ENCODE measurements around the gene DTWD2.

The DTWD2 gene

GRCh38 chr5:118931564-118931963 lies 56.8 kb downstream of the DTWD2 start:
- H3K27me3 ChIP-seq (ENCODE audit: low read length), result no peaks in the 10 kb centered on the region

GRCh38 chr5:118924006-118924389 lies 64.3 kb downstream of the DTWD2 start:
- H4K20me1 ChIP-seq (ENCODE audit: low read depth, low read length), result no peaks in the 10 kb centered on the region; the same call in 1 of the 2 replicates
- no peak overlapping the region for H3K4me2 ChIP-seq (ENCODE audit: low read depth, low read length, poor library complexity, severe bottlenecking)
- H3K9me2 ChIP-seq (replicated peaks; ENCODE audit: insufficient read depth, low read length), result no peaks in the 10 kb centered on the region
- H2AFZ ChIP-seq (ENCODE audit: low read depth, low read length, severe bottlenecking), result no peak overlapping the region
- H3K4me3 ChIP-seq (ENCODE audit: insufficient read depth, low read length, poor library complexity, severe bottlenecking), result no peak overlapping the region
- H3K9ac ChIP-seq (ENCODE audit: low read length), result no peak overlapping the region
- no peaks in the 10 kb centered on the region for H3F3A ChIP-seq (ENCODE audit: insufficient read depth)
- H3K36me3 ChIP-seq (ENCODE audit: low read length), result no peaks in the 10 kb centered on the region
- no peaks in the 10 kb centered on the region for H3K79me2 ChIP-seq (ENCODE audit: insufficient read depth, low read length)
- TF ChIP-seq, protein P1, sequence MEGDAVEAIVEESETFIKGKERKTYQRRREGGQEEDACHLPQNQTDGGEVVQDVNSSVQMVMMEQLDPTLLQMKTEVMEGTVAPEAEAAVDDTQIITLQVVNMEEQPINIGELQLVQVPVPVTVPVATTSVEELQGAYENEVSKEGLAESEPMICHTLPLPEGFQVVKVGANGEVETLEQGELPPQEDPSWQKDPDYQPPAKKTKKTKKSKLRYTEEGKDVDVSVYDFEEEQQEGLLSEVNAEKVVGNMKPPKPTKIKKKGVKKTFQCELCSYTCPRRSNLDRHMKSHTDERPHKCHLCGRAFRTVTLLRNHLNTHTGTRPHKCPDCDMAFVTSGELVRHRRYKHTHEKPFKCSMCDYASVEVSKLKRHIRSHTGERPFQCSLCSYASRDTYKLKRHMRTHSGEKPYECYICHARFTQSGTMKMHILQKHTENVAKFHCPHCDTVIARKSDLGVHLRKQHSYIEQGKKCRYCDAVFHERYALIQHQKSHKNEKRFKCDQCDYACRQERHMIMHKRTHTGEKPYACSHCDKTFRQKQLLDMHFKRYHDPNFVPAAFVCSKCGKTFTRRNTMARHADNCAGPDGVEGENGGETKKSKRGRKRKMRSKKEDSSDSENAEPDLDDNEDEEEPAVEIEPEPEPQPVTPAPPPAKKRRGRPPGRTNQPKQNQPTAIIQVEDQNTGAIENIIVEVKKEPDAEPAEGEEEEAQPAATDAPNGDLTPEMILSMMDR (IDR thresholded peaks at IDR 0.05; ENCODE audit: insufficient read depth, low read length, poor library complexity, severe bottlenecking), result no peak
- no peak for TF ChIP-seq EZH2phosphoT487 (conservative IDR thresholded peaks at IDR 0.05; ENCODE audit: low read length)
- H3K27ac ChIP-seq (ENCODE audit: low read depth, low read length), result no peak overlapping the region
- no peaks in the 10 kb centered on the region for H3K9me3 ChIP-seq (ENCODE audit: insufficient read depth, low read length)
- no peaks in the 10 kb centered on the region for H3K27me3 ChIP-seq (ENCODE audit: low read length)

More at GRCh38 chr5:118931564-118931963, 56.8 kb downstream of the DTWD2 start:
- Histone ChIP-seq H3K36me3 (ENCODE audit: low read length) (no peaks in the 10 kb centered on the region), H3K9me2 (replicated peaks; ENCODE audit: insufficient read depth, low read length) (no peaks in the 10 kb centered on the region), H3K27ac (ENCODE audit: low read depth, low read length) (no peak overlapping the region), H2AFZ (ENCODE audit: low read depth, low read length, severe bottlenecking) (no peak overlapping the region), H3K9ac (ENCODE audit: low read length) (no peak overlapping the region), H3K4me3 (ENCODE audit: insufficient read depth, low read length, poor library complexity, severe bottlenecking) (no peak overlapping the region), H3K9me3 (ENCODE audit: insufficient read depth, low read length) (no peaks in the 10 kb centered on the region), H3K4me2 (ENCODE audit: low read depth, low read length, poor library complexity, severe bottlenecking) (no peak overlapping the region), H4K20me1 (ENCODE audit: low read depth, low read length) (no peaks in the 10 kb centered on the region), H3F3A (ENCODE audit: insufficient read depth) (no peaks in the 10 kb centered on the region), H3K79me2 (ENCODE audit: insufficient read depth, low read length) (no peaks in the 10 kb centered on the region)
- TF ChIP-seq EZH2phosphoT487 (conservative IDR thresholded peaks at IDR 0.05; ENCODE audit: low read length), result no peak
- TF ChIP-seq, protein P1 (IDR thresholded peaks at IDR 0.05; ENCODE audit: insufficient read depth, low read length, poor library complexity, severe bottlenecking), result no peak

- Histone ChIP-seq H3K79me2 (ENCODE audit: insufficient read depth, low read length) (no peaks in the 10 kb centered on the region), H3K4me2 (ENCODE audit: low read depth, low read length, poor library complexity, severe bottlenecking) (no peak overlapping the region), H3K9me2 (replicated peaks; ENCODE audit: insufficient read depth, low read length) (no peaks in the 10 kb centered on the region), H3K27me3 (ENCODE audit: low read length) (no peaks in the 10 kb centered on the region), H3K36me3 (ENCODE audit: low read length) (no peaks in the 10 kb centered on the region), H3K4me3 (ENCODE audit: insufficient read depth, low read length, poor library complexity, severe bottlenecking) (no peak overlapping the region), H2AFZ (ENCODE audit: low read depth, low read length, severe bottlenecking) (no peak overlapping the region), H3K9me3 (ENCODE audit: insufficient read depth, low read length) (no peaks in the 10 kb centered on the region), H3F3A (ENCODE audit: insufficient read depth) (no peaks in the 10 kb centered on the region), H3K9ac (ENCODE audit: low read length) (no peak overlapping the region), H3K27ac (ENCODE audit: low read depth, low read length) (no peak overlapping the region), H4K20me1 (ENCODE audit: low read depth, low read length) (no peaks in the 10 kb centered on the region; the same call in 1 of the 2 replicates)
- TF ChIP-seq, protein P1 (IDR thresholded peaks at IDR 0.05; ENCODE audit: insufficient read depth, low read length, poor library complexity, severe bottlenecking), result no peak
- TF ChIP-seq EZH2phosphoT487 (conservative IDR thresholded peaks at IDR 0.05; ENCODE audit: low read length), result no peak
Observed at GRCh38 chr5:118923295-118924005, 64.9 kb downstream of the DTWD2 start.

Data from SU-DHL-6 (cell line).